ENCODE data around the gene CTSZ.
"Not testable (repeated sequence)": the region's sequence is repeated elsewhere in the genome, so short reads cannot be mapped to it uniquely, and the experiment has no call there.

The CTSZ gene

DNA sequence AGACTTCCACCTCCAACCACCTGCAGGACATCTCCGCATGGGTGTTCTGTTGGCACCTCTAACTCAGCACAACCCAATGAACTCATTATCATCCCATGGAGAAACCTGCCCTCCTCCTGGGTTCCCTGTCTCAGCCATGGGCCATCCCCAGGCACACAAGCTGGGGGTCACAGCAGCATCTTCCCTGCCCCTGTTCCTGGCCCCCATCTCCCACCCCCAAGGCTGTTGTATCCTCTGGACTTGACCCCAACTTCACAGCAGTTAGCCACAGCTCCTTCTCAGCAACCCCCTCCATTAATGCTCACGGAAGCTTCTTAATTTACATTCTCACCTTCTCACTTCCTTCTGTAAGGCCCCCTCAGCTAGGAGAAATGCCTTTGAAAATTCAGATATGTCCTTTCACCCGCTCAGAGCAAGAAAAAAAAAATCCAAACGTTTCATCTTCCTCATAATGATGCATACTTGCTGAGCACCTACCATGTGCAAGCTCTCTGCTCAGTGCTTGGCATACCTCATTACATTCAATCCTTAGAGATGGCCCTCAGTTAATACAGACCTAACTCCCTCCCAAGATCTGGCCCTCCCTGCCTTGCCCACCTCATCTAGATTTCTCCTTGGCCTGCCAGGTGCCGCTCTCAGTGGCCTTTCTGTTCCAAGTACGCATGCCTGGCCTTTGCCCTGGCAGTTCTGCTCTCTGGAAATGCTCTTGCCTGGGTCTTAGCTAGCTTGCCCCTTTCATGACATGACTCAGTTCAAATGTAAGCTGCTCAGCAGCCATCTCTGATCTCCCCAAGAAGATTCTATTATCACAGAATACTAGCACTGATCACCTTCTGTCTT, 28.5 kb downstream of the CTSZ start:
- no peak for DNase-seq

DNA sequence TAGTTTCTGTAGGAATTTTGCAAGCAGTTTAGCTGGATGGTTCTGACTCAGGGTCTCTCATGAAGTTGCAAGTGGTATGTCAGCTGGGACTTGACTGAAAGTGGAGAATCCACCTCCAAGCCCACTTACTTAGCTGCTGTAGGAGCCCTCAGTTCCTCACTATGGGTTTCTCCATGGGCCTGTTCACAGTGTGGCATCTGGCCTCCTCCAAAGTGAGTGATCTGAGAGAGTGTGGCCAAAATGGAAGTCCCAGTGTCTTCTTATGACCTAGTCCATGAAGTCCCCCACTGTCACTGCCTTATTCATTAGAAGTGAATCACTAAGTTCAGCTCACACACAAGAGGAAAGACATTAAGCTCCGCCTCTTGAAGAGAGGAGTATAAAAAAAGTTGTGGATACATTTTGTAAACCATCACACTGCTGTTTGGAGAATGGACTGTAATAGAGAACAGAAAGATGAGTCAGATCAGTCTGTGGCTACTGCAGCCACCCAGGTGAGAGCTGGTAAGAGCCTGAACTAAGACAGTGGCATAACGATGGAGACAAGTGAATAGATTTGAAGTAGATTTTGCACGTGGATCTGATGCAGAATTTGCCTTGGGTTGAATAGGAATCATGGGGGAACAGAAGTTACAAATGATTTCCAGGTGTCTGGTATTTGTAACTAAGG, 30.9 kb downstream of the CTSZ start:
- DNase-seq, result no peak

GRCh38 chr20:58975353-58975752, 31.7 kb downstream of the CTSZ start:
- DNase-seq, result no peak

DNA sequence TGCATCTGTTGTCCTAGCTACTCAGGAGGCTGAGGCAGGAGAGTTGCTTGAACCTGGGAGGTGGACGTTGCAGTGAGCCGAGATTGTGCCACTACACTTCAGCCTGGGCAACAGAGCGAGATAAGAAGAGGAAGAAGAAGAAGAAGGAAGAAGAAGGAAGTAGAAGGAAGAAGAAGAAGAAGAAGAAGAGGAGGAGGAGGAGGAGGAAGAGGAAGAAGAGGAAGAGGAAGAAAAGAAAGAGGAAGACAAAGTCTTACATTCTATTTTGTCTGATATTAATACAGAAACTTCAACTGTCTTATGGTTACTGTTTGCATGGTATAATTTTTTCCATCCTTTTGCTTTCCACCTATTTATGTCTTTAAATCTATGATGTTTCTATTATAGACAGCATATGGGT, 33.2 kb downstream of the CTSZ start:
- no peak for DNase-seq

DNA sequence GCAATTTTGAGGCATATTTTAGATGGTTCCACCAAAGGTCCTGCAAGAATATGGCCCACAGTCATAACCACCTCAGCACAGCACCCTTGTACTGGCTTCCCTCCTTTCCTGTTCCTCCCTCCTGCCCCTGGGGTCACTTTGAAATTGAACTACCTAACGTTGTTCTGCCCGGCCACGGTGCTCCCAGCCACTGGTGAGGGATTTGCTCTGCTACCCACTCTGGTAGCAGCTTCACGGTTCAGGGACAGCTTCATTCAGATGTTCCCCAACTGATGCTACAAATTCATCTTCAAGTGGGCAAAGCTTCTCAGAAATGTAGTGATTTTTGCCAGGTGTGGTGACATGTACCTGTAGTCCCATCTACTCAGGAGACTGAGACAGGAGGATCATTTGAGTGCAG, 33.9 kb downstream of the CTSZ start:
- no peak for DNase-seq

GRCh38 chr20:58971429-58971828, 35.6 kb downstream of the CTSZ start:
- DNase-seq, result no peak

DNA sequence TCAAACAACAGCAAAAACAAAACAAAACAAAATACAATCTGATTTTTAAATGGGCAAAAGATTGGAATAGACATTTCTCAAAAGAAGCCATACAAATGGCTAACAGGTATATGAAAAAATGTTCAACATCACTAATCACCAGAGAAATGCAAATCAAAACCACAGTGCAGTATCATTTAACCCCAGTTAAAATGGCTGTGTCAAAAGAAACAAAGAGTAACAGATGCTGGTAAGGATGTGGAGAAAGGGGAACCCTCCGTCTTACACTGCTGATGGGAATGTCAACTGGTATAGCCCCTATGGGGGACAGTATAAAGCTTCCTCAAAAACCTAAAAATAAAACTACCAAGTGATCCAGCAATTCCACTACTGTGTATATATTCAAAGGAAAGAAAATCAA, 36.9 kb downstream of the CTSZ start:
- DNase-seq, result no peak

DNA sequence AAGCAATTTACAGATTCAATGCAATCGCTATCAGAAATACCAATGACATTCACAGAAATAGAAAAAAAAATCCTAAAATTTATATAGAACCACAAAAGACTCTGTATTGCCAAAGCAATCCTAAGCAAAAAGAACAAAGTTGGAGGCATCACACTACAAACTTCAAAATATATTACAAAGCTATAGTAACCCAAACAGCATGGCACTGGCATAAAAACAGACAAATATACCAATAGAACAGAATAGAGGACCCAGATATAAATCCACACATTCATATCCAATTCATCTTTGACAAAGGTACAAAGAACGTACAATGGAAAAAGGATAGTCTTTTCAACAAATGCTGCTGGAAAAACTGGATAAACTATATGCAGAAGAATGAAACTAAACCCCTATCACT, 37.6 kb downstream of the CTSZ start:
- DNase-seq, result no peak

- DNase-seq, result no peak
Measured at GRCh38 chr20:58967652-58968429, 39.2 kb downstream of the CTSZ start.

DNA sequence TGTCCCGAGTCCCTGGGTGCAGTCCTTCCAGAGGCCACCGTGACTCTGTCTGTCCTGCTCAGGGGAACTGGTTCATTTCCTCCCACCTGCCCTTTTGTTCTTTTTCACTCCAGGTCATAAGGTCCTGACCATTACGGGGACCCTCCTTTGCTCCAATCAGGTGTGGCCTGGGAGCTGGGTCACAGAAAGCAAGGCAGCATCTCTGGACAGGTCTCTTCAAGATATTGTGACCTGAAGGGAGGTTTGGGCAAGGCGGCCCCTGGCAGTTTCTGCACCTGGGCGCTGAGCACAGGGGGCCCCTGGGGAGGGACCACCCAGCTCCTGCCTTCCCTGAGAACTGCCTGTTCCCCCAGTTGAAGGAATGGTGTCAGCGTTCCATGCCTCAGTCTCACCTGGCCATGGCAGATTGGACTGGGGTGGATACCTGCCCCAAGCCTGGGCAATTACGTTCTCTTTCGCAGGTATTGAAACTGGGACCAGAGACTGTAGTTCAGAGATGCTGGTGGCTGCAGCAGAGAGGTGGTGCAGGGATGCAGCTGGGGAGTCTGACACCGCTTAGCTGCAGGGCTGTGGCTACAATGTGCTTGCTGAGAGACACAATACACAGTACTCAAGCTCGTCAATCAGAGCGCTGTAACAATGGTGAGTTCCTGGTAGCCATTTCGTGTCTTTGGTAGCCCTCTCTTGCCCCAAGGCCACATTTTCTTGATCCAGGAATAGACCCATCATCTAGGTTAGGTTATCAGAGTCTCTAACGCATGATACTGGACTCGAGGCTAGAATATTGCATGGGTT, 41.6 kb downstream of the CTSZ start:
- DNase-seq, result no peak

DNA sequence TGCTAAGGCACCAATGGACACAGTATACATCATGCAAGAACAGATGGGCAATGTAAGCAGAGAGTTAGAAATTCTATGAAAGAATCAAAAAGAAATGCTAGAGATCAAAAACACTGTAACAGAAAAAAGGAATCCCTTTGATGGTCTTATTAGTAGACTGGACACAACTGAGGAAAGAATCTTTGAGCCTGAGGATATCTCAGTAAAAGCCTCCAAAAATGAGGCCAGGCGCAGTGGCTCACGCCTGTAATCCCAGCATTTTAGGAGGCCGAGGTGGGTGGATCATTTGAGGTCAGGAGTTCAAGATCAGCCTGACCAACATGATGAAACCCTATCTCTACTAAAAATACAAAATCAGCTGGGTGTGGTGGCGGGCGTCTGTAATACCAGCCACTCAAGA, 43.1 kb downstream of the CTSZ start:
- not testable (repeated sequence) for DNase-seq

DNA sequence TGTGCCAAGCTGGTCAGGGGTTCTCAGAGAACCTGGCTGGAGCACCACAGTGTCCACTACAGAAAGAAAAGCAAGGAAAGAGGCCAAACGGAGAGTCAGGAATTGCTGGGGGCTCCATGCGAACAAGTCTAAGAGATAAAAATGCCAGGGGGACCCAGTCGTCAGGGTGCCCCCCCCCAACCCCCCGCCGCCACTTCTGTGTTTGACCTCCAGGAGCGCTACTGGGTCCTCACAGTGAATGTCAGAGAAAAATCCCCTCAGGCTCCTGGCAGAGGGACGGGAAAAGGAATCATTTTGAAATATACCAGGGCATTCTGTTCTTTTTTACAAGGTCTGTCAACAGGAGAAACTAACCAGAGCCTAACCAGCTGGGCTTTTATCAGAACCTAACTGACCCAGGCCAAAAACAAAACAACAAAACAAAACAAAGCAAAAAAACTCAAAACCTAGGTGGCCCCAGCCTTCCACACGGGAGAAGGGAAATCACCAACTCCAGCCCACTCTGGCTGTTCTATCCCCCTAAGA, 43.9 kb downstream of the CTSZ start:
- DNase-seq, result no peak

DNA sequence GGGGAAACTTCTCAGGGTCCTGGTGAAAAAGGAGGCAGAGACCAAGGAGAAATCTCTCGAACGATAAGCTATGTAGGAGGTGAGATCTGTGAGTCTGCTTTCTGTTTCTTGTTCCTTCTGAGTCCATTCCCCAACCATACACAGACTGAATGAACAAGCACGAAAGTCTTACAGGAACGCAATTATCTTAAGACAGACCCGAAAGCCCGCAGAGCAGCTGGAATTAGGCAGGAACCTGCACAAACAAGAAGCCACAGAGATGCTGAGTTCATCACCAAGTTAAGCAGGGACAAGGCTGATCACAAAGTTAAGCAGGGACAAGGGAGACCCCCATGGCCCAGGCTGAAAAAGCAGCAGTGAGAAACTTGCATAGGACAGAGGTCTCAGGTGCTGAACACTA, 47.4 kb downstream of the CTSZ start:
- no peak for DNase-seq

GRCh38 chr20:58956078-58956477, 51.0 kb downstream of the CTSZ start:
- no peak for DNase-seq

- no peak for DNase-seq
Measured at GRCh38 chr20:58953050-58953449, 54.0 kb downstream of the CTSZ start.

GRCh38 chr20:58950603-58951002, 56.5 kb downstream of the CTSZ start:
- DNase-seq, result no peak

DNA sequence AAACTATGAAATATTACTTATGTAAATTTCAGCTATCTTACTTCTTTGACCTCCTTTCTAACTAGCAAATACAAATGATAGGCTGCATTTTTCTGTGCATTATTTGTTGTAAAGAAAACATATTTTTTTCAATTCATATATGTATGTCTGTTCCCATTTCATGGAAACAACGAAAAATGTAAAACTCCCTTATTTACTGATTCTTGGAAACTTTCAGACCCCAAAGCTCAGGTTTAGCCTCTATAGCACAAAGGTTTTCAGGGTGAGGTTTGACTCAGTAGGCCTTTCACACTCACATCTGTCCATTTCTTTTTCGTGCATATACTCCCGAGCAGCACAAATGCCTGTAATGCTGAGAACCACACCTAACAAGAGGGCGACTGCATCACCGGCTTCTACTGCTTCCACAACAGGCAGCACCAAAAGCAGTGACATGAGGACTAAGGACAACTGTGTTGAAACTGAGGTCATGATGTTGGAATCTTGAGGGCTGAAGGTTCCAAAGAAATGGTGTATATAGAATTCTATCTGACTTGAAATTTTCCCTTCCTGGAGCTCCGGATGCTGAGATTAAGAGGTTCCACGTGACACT, 59.2 kb downstream of the CTSZ start:
- not testable (repeated sequence) for DNase-seq

DNA sequence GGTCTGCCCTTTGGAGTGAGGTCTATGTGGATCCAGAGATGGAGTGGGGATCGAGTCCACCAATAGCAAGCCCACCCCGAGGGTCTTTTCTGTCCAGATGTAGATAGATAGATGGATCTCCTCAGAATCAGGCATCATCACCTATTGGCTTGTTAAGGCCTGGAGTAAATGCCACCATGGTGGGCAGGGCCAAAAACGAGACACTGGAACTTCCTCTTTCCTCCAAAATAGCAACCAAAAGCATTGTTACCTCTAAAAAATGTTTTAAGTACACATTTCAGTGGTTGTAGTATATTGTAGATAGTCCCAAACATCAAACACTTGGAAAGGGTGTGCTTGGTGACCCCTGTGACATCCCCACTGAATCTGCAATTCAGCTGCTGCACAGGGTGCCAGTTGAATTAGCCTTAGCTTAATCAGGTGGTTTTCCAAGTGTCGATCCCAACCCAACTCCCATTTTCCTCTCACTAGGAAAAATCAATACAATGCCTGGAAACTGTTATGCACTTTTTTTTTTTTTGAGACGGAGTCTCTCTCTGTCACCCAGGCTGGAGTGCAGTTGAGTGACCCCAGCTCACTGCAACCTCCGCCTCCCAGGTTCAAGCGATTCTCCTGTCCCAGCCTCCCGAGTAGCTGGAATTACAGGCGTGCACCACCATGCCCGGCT, 61.0 kb downstream of the CTSZ start:
- DNase-seq, result no peak

Data from NCI-H526 treated with DMSO at 0.1 percent for 48 hours (cell line).